GM19452 (cell line): ENCODE results near the gene PRICKLE1.
A peak's percentile ranks its signal among the peaks of the same experiment; 100 is the strongest.

ENCODE experiments used
- ATAC-seq: cut with Tn5 transposase; IDR thresholded peaks from one replicate; pipeline ENCODE4 v1.9.1; 2021; ENCODE audit not compliant: unreplicated experiment

Gene PRICKLE1

DNA sequence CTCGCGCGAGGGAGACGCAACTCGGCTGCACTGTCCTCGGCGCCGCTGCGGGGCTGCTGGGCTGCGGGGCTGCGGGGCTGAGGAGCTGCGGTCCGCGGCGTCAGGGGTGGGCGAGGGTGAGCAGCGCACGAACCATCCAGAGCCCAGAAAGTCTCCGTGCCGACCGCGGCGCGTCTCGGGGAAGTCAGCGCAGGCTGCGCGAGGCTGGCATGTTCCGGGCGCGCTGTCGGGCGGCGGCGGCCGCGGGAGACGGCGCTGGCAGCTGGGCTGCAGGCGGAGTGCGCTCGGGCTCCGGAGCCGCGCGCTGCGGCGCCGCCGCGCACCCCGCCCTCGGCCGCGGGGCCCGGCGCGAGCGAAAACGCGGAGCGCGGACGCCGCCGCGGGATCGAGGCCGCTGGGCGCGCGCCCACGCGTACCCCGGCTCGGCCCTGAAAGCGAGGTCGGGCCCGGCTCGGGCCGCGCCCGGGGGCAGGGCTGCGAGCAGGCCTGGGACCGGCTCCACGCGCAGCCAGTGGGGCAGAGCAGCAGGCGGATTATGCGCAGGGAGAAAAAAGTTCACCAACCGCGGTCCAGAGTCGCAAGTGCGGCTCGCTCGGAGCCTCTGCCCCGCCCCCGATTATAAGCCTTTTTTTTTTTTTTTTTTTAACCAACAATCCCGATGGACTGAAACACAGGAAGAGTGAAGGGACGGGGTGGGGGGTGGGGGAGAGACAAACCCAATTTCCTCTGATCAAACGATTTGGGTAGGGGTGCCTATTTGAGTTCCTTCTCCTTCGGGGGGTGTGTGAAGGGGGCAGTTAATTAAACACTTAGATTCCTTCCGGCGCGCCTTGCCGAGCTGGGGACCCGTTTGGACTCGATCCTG lies at the start of gene PRICKLE1:
Gene PRICKLE1, minus strand, starts transcription at position 282 of the 865 bp plus-strand sequence. CDS start 117,230 bp downstream, outside the sequence.
- peak; percentile 73 for ATAC-seq

DNA sequence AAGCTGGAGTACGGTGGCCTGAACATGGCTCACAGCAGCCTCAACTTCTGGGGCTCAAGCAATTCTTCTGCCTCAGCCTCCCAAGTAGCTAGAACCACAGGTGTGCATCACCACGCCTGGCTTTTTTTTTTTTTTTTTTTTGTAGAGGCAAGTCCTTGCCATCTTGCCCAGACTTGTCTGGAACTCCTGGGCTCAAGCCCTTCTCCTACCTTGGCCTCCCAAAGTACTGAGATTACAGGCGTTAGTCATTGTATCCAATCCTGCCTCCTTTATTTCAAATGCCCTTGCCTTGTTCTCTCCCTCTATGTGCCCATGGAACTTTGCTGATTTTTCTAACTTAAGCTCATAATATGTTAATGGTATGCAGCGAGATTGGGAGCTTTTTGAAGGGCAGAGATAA lies 49.2 kb upstream of the PRICKLE1 start:
- ATAC-seq: no peak

DNA sequence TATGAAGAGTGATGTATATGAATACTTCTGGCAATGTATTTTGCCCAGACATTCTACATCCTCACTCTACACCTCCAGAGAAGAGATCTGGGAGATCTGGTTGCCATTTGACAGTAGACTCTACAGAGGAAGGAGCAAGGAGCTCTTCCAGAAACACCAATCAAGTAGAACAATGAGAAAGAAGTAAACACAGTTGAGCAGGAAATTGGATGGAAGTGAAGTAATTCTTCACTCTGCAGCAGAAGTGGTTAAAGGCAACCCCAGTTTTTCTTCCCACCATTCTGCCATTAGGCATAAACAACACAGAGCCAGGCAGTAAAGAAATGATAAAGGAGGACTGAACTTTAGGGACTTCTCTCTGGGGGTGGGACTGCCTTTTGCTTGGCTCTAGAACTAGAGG lies 48.5 kb upstream of the PRICKLE1 start:
- no peak for ATAC-seq

DNA sequence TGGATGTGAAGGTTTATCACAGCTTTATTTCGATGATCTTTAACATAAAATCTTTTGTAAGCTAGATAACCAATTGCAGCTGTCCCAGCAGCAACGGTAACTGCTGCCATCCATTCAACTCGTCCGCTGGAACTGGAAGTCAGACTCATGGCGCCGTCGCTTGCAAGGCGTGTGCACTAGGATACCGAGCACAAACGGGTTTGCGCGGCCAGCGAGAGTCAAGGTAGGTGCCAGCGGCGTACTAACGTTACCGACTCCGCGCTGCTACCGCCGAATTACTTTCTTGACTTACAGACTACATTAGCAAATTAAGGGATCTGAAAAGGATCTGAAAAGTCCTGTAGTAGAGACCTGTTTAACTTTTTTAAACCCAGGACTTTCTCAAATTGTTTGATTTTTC lies 47.4 kb upstream of the PRICKLE1 start:
- ATAC-seq: no peak

DNA sequence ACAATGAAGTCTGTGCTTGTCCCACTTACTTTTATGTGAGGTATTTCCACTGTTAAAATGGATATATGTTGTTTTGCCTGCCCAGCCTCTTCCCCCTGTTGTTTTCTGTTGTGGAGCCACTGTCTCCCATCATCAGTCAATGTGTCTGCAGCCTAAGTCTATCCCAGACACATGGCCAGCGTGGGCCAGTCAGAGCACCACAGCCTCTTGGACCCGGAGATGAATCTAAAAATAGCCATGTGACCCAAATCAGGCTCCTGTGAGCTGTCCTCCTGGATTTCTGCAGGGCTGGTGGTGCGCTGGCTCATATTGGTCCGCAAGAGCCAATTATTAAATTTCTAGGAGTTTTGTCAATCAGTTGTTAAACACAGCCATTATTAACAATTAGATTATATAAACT lies 44.0 kb upstream of the PRICKLE1 start:
- no peak for ATAC-seq

DNA sequence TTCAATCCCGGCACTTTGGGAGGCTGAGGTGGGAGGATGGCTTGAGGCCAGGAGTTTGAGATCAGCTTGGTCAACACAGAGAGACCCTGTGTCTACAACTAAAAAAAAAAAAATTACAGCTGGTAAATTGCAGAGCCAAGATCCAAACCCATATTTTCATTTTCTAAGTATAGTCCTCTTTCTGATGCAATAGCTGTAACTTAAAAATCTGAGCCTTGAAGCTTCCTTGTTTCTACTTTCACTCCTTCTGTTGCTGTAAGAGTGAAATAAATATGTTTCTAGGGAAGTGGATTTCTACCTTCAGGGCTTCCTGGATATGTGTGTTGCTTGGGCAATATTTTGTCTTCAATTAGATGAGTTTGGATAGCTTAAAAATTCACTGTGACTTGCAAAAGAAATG lies 42.0 kb upstream of the PRICKLE1 start:
- no peak for ATAC-seq

DNA sequence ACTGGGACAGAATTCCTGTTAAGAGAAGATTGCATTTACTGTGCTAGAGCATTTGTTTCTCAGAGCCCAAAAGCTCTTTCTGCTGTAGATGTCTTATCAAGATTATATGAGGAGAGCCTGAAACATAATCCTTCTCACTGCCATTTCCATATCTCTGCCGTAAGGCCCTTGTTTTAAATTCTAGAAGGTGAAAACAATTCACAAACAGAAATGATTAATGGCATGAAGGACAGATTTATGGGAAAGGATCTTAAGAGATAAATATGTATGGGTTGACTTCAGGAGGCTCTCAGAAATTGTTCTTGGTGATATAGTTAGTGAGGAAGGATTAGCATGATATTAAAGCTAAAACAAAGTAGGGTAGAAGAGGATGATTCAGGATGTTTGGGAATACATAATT lies 40.8 kb upstream of the PRICKLE1 start:
- no peak for ATAC-seq

DNA sequence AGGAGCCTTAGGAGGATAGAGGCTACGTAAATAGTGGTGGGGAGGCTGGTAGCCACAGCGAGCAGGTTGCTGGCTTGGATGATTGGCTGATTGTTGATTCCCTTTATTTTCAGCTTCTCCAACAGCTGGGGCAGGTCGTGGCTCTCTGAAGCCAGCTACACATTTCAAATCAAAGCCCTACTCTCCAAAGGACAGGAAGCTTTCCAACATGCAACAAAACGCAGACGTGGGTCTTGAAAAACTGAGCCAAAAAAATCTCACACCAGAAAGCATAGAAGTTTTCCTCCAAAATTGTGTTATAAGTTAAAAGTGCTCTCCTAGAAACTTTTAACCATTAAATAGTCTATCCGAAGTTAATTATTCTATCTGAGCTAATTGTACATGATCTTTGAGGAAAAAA lies 37.6 kb upstream of the PRICKLE1 start:
- ATAC-seq: no peak

DNA sequence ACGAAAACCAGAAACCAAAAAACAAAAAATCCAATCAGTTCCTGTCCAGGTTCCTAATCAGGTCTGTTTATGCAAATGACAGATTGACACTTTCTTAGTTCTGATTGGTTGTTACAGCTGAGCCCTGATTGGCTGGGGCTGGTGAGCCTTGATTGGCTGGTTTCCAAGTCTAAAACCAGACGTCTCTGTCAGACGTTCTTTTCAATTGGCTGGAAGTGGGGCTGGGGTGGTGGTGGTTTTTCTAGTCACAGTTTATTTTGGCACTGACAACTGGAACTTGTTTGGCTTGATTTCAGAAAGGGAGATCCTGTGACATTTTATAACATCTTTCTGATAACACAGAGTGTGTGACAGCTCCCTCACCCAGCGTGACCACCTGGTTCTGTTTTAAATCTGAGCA lies 36.1 kb upstream of the PRICKLE1 start:
- ATAC-seq: no peak

DNA sequence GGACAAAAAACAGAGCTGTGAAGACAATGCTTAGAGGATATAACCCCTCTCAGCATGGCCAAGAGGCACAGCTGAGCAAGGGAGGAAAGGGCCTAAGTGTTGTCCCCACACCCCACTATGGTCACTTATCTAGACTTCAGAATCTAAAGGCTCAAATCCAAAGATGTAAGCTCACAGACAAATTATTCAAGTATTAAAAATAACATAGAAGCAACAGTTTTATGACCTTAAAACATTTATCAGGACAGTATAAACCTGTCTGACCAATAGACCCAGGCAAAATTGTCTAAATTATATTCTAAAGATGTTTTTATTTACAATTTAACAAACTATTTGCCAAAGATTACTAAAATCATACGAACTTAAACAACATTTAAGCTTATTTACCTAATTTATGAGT lies 28.1 kb upstream of the PRICKLE1 start:
- no peak for ATAC-seq

DNA sequence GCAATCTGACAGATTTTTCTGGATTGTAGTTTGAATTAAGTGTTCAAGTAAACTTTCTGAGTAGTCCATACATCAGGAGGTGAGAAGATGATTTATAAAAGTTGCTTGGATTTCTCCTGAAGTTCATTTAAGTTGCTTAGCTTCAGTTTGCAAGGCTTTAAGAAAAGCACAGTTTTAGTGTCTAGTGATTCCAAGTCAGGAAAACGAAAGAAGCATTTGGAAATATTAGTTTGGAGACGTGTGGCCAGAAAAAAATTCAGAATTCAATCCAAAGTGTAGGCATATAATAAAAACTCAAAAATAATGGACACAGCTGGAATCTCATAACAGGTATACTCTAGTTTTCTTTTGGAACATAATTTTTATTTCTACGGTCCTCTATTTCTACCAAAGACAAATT lies 25.5 kb upstream of the PRICKLE1 start:
- ATAC-seq: no peak

DNA sequence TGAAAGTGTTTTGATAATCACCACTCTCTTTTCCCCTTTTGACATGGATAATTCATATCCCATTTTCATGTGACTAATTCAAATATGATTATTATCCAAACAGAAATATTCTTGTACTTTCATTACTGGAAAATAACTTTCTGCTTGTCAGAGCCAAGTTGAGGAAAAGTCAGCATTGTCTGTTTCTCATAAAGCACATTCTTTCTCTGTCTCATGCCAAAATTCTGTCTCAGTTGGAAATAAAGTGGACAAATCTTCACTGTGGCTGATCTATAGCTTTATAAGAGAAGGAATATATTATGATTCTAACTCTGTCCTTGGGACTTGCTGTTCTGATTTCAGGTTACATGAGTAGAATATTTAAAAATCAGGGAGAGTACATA lies 22.7 kb upstream of the PRICKLE1 start:
- no peak for ATAC-seq

DNA sequence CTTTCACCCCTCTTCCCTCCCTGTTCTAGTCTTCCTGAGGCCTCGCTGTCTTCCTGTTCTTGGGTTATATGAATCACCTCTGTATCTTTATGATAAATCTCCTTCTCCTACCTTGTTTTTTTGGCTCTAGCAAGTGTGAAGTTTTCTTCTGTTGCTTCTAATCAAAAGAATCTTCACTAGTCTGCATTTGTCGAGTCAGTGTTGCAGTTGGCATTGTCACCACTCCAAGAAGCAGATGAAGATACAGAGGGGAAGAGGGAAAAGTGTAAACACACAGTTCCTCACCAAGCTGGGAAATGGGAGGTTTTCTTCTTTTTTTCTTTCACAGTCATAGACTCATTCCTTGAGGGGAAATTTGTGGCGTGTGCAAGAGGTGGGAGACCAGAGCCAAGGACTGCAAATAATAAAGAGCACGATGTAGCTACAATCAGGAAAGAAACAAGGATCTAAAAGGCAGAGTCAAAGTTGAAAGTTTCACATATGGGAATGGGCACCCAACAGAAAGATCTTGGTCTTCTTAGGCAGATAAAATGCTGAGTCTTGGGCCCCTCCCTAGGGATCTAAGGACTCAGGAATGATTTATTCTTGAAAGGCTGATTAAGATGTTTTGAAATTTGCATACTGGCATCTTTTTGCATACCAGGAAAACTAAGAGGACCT lies 22.2 kb upstream of the PRICKLE1 start:
- no peak for ATAC-seq

DNA sequence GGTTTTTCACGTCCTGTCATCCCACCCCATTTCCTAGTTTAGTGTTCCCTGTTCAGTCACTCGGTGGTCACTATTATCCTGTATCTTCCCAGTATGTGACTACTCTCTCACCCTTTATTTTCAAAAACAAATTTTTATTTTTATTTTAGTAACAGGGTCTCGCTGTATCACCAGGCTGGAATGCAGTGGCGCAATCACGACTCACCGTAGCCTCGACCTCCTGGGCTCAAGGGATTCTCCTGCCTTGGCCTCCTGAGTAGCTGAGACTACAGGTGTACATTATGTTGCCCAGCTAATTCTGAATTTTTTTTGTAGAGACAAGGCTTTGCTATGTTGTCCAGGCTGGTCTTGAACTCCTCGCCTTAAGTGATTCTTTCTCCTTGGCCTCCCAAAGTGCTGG lies 20.1 kb upstream of the PRICKLE1 start:
- ATAC-seq: no peak

DNA sequence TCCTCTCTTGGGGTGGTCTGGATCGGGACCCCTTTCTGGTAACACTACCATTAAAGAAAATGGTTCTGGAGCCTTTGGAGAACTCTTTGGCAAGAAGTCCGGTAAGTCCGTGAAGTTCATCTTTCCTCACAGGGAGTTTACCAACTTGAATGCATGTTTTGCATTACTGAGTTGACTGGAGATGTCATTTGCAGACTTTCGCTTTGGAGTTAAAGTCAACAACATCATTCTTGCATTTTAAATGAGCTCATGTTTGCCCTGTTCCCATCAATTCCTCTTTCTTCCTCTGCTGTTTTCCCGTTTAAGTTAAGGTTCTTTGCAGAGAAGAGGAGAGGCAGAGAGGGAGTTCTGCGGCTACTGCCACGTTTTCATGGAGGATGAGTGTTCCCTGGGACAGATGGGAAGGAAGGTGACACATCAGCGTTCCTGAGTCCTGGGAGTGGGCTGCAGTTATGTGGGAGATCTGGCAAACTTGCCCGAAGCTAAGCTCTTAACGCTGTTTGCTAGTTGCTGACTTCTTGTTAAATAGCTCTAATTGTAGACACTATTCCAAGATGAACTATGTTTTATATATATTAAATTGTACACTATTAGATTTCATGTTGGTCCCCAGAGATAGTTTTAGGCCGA lies 18.8 kb upstream of the PRICKLE1 start:
- ATAC-seq: no peak

DNA sequence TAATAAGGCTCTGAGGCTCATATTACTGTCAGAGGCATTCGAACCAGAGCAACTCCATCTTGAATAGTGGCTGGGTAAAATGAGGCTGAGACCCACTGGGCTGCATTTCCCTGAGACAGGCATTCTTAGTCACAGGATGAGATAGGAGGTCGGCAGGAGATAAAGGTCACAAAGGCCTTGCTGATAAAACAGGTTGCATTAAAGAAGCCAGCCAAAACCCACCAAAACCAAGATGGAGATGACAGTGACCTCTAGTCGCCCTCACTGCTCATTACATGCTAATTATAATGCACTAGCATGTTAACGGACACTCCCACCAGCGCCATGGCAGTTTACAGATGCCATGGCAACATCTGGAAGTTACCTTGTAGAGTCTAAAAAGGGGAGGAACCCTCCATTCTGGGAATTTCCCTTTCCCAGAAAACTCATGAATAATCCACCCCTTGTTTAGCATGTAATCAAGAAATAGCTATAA lies 18.1 kb upstream of the PRICKLE1 start:
- no peak for ATAC-seq

DNA sequence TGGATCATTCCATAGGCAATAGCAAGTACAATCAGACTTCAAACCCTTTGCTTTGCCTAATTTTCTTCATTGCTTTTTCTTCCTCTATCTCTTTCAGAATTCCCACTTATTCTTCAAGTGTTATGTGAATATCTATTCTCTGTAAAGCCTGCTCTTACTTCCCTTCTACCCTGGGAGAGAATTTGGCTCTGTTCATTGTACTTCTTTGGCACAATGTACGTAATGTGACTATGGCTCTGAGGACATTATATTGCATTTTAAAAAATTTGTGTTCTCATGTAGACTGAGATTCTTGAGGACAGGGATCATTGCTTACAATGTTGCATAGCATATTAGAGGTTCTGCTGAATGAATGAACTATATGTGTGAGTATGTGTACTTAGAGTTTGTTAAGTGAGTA lies 16.9 kb upstream of the PRICKLE1 start:
- ATAC-seq: no peak

DNA sequence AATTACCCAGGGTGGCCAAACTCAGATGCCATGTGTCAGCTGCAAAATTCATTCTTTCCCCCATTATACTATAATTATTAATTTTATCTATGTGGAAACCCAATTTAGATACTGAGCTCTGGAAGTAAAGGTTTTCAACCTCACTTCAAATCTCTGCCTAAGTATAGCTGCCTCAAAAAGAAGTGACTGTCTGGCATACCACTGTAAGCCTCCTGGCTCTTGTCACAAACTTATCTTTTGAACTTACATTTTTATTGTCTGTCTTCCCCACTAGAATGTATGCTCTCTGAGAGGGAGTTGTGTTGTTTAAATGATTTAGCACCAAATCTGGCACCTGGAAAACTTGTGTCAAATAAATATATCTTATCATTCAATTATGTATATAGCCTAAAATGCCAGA lies 16.1 kb upstream of the PRICKLE1 start:
- ATAC-seq: no peak

DNA sequence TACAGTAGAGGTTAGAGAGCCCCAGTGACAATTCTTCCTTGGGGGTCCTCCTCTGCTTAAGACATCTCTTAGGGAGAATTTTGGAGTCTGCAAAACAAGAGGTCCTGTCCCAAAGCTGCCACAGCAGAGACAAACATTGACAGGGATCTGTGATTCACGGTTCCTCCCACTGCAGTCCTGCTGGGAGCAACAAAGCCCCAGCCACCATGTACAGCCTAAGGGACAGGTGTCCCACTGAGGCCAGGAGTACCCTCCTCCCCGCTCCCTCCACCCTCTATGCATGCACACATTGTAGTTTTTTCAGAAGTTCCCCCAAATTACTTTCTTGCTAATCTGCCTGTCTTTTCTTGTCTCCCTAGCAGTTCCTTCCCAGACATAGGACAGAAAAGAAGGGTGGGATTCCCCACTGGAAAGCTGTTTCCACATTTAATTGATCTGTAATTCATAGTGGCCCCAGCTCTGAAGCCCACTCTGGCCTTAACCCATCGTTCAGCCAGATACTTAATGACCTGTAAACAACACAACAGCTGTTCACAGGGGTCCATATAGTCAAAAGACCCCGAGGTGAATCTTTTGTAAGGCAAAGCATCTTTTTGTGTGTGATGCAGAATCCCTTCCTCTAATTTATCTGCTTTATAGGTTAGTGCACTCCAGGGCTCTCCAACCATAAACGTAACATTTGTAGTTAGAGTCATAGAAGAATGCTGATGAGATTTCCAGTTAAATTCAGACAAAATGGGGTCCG lies 13.9 kb upstream of the PRICKLE1 start:
- ATAC-seq: no peak

DNA sequence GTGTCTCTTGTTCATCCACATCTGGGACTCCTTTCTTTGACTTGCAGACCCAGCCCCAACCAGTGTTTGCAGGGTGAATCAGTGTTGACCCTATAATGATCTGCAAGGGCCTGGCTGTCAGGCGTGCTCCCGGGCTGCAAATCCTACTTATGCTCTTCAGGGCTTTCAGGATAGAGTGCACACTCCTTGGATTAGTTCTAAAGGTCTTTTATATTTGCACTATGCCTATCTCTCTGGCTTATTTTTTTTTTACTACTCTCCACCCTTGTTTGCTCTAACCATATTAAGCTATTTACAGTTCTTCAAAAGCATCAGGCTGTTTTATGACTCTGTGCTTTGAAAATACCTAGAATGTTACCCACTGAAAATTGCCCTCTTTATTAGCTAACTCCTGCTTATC lies 4.3 kb upstream of the PRICKLE1 start:
- no peak for ATAC-seq

DNA sequence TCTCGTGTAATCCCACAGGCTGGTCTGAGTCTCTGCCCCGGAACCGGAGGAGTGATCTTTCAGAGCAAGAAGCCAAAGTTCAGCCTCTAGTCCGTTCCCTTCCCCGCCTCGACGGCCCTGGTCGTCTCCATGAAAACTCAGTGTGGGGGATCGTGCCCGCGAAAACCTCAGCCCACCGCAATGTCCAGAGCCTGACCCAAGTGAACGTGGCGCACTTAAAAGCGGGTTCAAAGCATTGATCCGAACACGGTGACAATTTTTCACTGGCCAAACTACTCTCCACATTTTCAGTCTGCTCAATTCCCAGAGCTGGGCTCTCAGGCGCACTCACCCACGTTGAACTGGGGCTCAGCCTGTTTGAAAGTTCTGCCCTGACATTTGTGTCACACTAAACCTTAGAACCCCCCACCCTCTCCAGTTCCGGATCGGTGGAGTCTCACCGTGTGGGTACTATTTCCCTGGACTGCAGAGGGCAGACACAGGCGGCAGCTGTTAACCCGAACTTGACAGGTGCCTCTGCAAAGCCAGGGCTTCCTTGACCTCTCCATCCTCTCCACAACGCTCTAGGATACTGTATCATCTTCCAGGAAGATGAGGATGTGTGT lies 886 bp upstream of the PRICKLE1 start:
- no peak for ATAC-seq
